SK-N-SH (cell line): ENCODE measurements around the gene TCF3. TPM values are rescaled to one million over a fixed set of nuclear protein-coding genes. Genes with fewer than 3 reads are reported as not detected.

Experiments used
- CTCF ChIA-PET: fragments of 300-600, 350-600 bp; formaldehyde crosslinking; extraction: SDS; loops from one replicate; lab custom pipeline; 2021; lab: Yijun Ruan, JAX
- POLR2A ChIA-PET: fragments of 350-600 bp; sonication (Branson Sonifier 250); formaldehyde crosslinking; extraction: SDS; loops from one replicate; lab custom pipeline; 2020; ENCODE audit warnings: antibody characterized with exemption, inconsistent platforms; lab: Yijun Ruan, JAX
- DNase-seq: peaks from one replicate; pipeline ENCODE4 v3.0.0; 2012
- H2AFZ ChIP-seq: fragments of 200-600 bp; sonication (generic); 2 replicates; pipeline ENCODE4 v1.8.1; 2016; ENCODE audit warnings: antibody characterized with exemption, mild to moderate bottlenecking, low read depth
- H3F3A ChIP-seq: fragments of 200-600 bp; sonication (generic); replicated peaks from 2 replicates; pipeline ENCODE3; 2016; ENCODE audit warnings: antibody characterized with exemption, mild to moderate bottlenecking; ENCODE audit not compliant: insufficient read depth
- H3K27ac ChIP-seq, 2 experiments: fragments of 200-500 bp in 1 of 2; fragments of 200-600 bp in 1 of 2; sonication (Bioruptor generic) in 1 of 2; sonication (generic), shearing (Covaris generic) in 1 of 2; 2 replicates each; pipeline versions ENCODE4 v1.5.1 to v1.6.1; 2014 to 2016; ENCODE audit warnings: low read depth in 2 of 2, inconsistent platforms in 1 of 2, low read length in 1 of 2, mild to moderate bottlenecking in 1 of 2, mixed read lengths in 1 of 2
- H3K27me3 ChIP-seq: fragments of 200-600 bp; sonication (generic), shearing (Covaris generic); 2 replicates; pipeline ENCODE4 v1.6.1; 2016; ENCODE audit warnings: mixed run types; ENCODE audit not compliant: insufficient read depth
- H3K36me3 ChIP-seq, 2 experiments: fragments of 200-500 bp in 1 of 2; fragments of 200-600 bp in 1 of 2; sonication (Bioruptor generic) in 1 of 2; sonication (generic) in 1 of 2; replicated peaks in 1 of 2; 2 replicates each; pipeline versions ENCODE3 to v1.5.1; 2014 to 2016; ENCODE audit warnings: low read length in 1 of 2, mild to moderate bottlenecking in 1 of 2; ENCODE audit not compliant: insufficient read depth in 2 of 2, control insufficient read depth in 1 of 2
- H3K4me1 ChIP-seq, 2 experiments: fragments of 200-500 bp in 1 of 2; fragments of 200-600 bp in 1 of 2; sonication (Bioruptor generic) in 1 of 2; sonication (generic), shearing (Covaris generic) in 1 of 2; 2 replicates each; pipeline versions ENCODE4 v1.5.1 to v1.6.1; 2014 to 2016; ENCODE audit warnings: low read depth in 1 of 2, low read length in 1 of 2, mixed run types in 1 of 2; ENCODE audit not compliant: insufficient read depth in 2 of 2, control insufficient read depth in 1 of 2
- H3K4me2 ChIP-seq: fragments of 200-600 bp; sonication (generic), shearing (Covaris generic); 2 replicates; pipeline ENCODE4 v1.6.1; 2017; ENCODE audit warnings: mixed run types
- H3K4me3 ChIP-seq, 2 experiments: fragments of 200-500 bp in 1 of 2; fragments of 200-600 bp in 1 of 2; sonication (Bioruptor generic) in 1 of 2; sonication (generic), shearing (Covaris generic) in 1 of 2; 2 replicates each; pipeline versions ENCODE4 v1.5.1 to v1.8.1; 2014 to 2016; ENCODE audit warnings: low read depth in 2 of 2, inconsistent platforms in 1 of 2, low read length in 1 of 2, mild to moderate bottlenecking in 1 of 2, mixed read lengths in 1 of 2, moderate library complexity in 1 of 2
- H3K79me2 ChIP-seq: fragments of 200-600 bp; sonication (generic); 2 replicates; pipeline ENCODE4 v1.8.1; 2017; ENCODE audit warnings: mild to moderate bottlenecking; ENCODE audit not compliant: insufficient read depth
- H3K9ac ChIP-seq: fragments of 200-600 bp; sonication (generic); 2 replicates; pipeline ENCODE4 v1.6.1; 2017; ENCODE audit warnings: mixed run types
- H3K9me2 ChIP-seq: fragments of 200-600 bp; sonication (generic); 2 replicates; pipeline ENCODE4 v1.6.1; 2017; ENCODE audit warnings: mixed run types
- H3K9me3 ChIP-seq: fragments of 200-600 bp; sonication (generic); 2 replicates; pipeline ENCODE4 v1.6.1; 2017; ENCODE audit warnings: mixed run types, mild to moderate bottlenecking, moderate library complexity
- H4K20me1 ChIP-seq: fragments of 200-600 bp; sonication (generic); 2 replicates; pipeline ENCODE4 v1.6.1; 2017; ENCODE audit warnings: mild to moderate bottlenecking, mixed run types; ENCODE audit not compliant: insufficient read depth
- CHD2 ChIP-seq: fragments of 150-350 bp; IDR thresholded peaks from 2 replicates; pipeline ENCODE4 v1.6.1; 2018; ENCODE audit warnings: low read length; ENCODE audit not compliant: partially characterized antibody
- JUND ChIP-seq: IDR thresholded peaks from 2 replicates; pipeline ENCODE4 v1.4.0; 2012
- NRF1 ChIP-seq: IDR thresholded peaks from 2 replicates; pipeline ENCODE4 v1.6.1; 2012; ENCODE audit warnings: low read depth, mild to moderate bottlenecking, low read length
- RCOR1 ChIP-seq: fragments of 150-350 bp; IDR thresholded peaks from 2 replicates; pipeline ENCODE4 v1.6.1; 2017; ENCODE audit warnings: antibody characterized with exemption, low read length
- RFX5 ChIP-seq: IDR thresholded peaks from 2 replicates; pipeline ENCODE4 v1.6.1; 2012; ENCODE audit warnings: mild to moderate bottlenecking, improper control_type of control experiment, low read length
- TAF1 ChIP-seq: IDR thresholded peaks from 2 replicates; pipeline ENCODE4 v1.6.1; 2012; ENCODE audit warnings: low read depth, mild to moderate bottlenecking, low read length, moderate library complexity, borderline replicate concordance
- ZBTB33 ChIP-seq: IDR thresholded peaks from 2 replicates; pipeline ENCODE4 v1.4.0; 2012; ENCODE audit warnings: low read depth, borderline replicate concordance
- WGBS: methylation state at CpG from one replicate; pipeline ENCODE4 v1.1.6; 2017; ENCODE audit warnings: low lambda C conversion rate; 5-methylcytosine and 5-hydroxymethylcytosine counted together
- polyA plus RNA-seq, 3 experiments: library from polyadenylated mRNA; depleted of rRNA; stranded (reverse); fragments of >200 nt; gene quantifications; 2 replicates each; pipeline ENCODE4 v1.2.3, GENCODE V29; 2012
- TF ChIP-seq, protein P1 (sequence below): IDR thresholded peaks from 2 replicates; pipeline ENCODE4 v1.6.1; 2012; ENCODE audit warnings: mild to moderate bottlenecking, low read depth, low read length, moderate library complexity

The TCF3 gene
- polyA plus RNA-seq, 1 of the 3 experiments (the other 2 are of a cell fraction), result 104 TPM

GRCh38 chr19:1608359-1609102 lies 43.9 kb downstream of the TCF3 start:
- H2AFZ ChIP-seq, result no peak overlapping the region
- H3K4me2 ChIP-seq, result no peak overlapping the region
- no peaks in the 10 kb centered on the region for H3K9me2 ChIP-seq
- H3K4me3 ChIP-seq, result no peak overlapping the region
- H4K20me1 ChIP-seq, result no peaks in the 10 kb centered on the region
- H3K27me3 ChIP-seq, result no peaks in the 10 kb centered on the region
- peak; percentile 32 for DNase-seq
- ChIA-PET CTCF (interaction anchor here (1.6 kb wide), 1 partner anchor 187 kb away, joined by 5 read pairs; no protein-coding TSS in a partner anchor), POLR2A (no interaction called here)
- no peak overlapping the region for H3K9ac ChIP-seq
- peaks cover 17% of the 10 kb centered on the region for H3K79me2 ChIP-seq
- H3K36me3 ChIP-seq, result peaks cover 0 to 34% of the 10 kb centered on the region in 2 experiments
- 84% methylated on average over 15 of the region's 23 CpGs for WGBS
- H3F3A ChIP-seq, result peaks cover 18% of the 10 kb centered on the region
- no peak overlapping the region for H3K27ac ChIP-seq
- TF ChIP-seq TAF1 (no peak), JUND (no peak), ZBTB33 (no peak), NRF1 (no peak)
- TF ChIP-seq, protein P1, sequence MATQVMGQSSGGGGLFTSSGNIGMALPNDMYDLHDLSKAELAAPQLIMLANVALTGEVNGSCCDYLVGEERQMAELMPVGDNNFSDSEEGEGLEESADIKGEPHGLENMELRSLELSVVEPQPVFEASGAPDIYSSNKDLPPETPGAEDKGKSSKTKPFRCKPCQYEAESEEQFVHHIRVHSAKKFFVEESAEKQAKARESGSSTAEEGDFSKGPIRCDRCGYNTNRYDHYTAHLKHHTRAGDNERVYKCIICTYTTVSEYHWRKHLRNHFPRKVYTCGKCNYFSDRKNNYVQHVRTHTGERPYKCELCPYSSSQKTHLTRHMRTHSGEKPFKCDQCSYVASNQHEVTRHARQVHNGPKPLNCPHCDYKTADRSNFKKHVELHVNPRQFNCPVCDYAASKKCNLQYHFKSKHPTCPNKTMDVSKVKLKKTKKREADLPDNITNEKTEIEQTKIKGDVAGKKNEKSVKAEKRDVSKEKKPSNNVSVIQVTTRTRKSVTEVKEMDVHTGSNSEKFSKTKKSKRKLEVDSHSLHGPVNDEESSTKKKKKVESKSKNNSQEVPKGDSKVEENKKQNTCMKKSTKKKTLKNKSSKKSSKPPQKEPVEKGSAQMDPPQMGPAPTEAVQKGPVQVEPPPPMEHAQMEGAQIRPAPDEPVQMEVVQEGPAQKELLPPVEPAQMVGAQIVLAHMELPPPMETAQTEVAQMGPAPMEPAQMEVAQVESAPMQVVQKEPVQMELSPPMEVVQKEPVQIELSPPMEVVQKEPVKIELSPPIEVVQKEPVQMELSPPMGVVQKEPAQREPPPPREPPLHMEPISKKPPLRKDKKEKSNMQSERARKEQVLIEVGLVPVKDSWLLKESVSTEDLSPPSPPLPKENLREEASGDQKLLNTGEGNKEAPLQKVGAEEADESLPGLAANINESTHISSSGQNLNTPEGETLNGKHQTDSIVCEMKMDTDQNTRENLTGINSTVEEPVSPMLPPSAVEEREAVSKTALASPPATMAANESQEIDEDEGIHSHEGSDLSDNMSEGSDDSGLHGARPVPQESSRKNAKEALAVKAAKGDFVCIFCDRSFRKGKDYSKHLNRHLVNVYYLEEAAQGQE, result no peak
- H3K4me1 ChIP-seq, result peaks cover 5 to 9% of the 10 kb centered on the region in 2 experiments; a peak in 2 of 4 replicates
- H3K9me3 ChIP-seq, result no peaks in the 10 kb centered on the region

DNA sequence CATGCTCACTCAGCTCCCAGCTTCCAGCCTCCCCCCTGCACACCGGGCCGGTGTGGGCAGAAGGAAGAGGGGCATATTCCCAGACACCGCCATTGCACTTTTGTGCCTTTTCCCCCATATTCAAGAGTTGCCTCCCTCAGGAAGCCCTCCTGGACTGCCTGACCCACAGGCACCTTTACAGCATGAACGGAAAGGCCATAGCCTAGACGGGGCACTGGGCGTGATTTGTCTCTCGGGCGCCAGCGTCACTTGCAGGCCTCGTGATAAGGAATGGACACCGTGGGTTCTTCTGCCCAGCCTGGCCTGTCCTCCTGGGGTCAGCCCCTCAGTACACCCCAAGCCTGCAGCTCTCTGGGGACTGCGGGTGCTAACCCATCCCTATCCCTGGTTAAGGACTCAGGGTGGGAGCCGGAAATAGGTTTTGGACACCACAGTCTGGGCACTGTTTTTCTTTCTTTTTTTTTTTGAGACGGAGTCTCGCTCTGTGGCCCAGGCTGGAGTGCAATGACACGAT lies 46.2 kb downstream of the TCF3 start:
- H3K79me2 ChIP-seq, result peaks cover 40% of the 10 kb centered on the region
- ChIA-PET CTCF (interaction anchor here (0.5 to 2.6 kb wide), 20 partner anchors 9 to 231 kb away, joined by 3 to 17 read pairs (median 3); no protein-coding TSS in a partner anchor), POLR2A (interaction anchor here (0.7 to 1.4 kb wide), 3 partner anchors 13 to 45 kb away, joined by 3 to 15 read pairs (median 3); partner anchors contain the start of gene MBD3)
- no peaks in the 10 kb centered on the region for H3K9me3 ChIP-seq
- H4K20me1 ChIP-seq, result peaks cover 17% of the 10 kb centered on the region; the same call in 1 of the 2 replicates
- H2AFZ ChIP-seq, result peak overlapping the region; percentile 97; the same call in 1 of the 2 replicates
- H3K36me3 ChIP-seq, result peaks cover 0 to 14% of the 10 kb centered on the region in 2 experiments
- WGBS, result 27% methylated on average over 15 of the region's 16 CpGs
- peak overlapping the region; percentile 99 for H3K4me2 ChIP-seq
- no peak for DNase-seq
- no peaks in the 10 kb centered on the region for H3K9me2 ChIP-seq
- peak; percentile 3 for TF ChIP-seq CHD2
- TF ChIP-seq RCOR1, result no peak; the same call in 1 of the 2 replicates
- TF ChIP-seq RFX5, result no peak
- peak overlapping the region; percentile 76 to 94 for H3K27ac ChIP-seq
- peak overlapping the region; percentile 71 to 73 for H3K4me3 ChIP-seq
- H3K4me1 ChIP-seq, result peaks cover 5 to 9% of the 10 kb centered on the region in 2 experiments; a peak in 2 of 4 replicates
- H3F3A ChIP-seq, result peaks cover 18% of the 10 kb centered on the region
- peak overlapping the region; percentile 88 for H3K9ac ChIP-seq
- H3K27me3 ChIP-seq, result no peaks in the 10 kb centered on the region
